HepG2 (cell line): Measurements from ENCODE around the gene IFNA8. TPM values are rescaled to one million over a fixed set of nuclear protein-coding genes. Genes with fewer than 3 reads are reported as not detected.

ENCODE experiments used
- ATAC-seq: fragments of 200-7000 bp; cut with Tn5 transposase; 3 replicates; pipeline ENCODE4 v1.9.1; 2020; ENCODE audit warnings: mild to moderate bottlenecking, moderate library complexity
- Bru-seq: library from RNA; stranded (reverse); fragments of 400-500 nt; gene quantifications from one replicate; lab custom pipeline; 2021; lab: Mats Ljungman, UMichigan
- BruChase-seq, 2 experiments: library from RNA; stranded (reverse); fragments of 400-500 nt; gene quantifications; one replicate each; lab custom pipeline; 2021; lab: Mats Ljungman, UMichigan
- BruUV-seq: library from RNA; stranded (reverse); fragments of 400-500 nt; replicated peaks from 2 replicates; lab custom pipeline; 2021; lab: Mats Ljungman, UMichigan
- CTCF ChIA-PET: fragments of 300-600 bp; formaldehyde crosslinking; extraction: SDS; loops from one replicate; lab custom pipeline; 2021; ENCODE audit warnings: low total read pairs, inconsistent platforms, low intra/inter-chr PET ratio; lab: Yijun Ruan, JAX
- POLR2A ChIA-PET: fragments of 350-600 bp; sonication (Branson Sonifier 250); formaldehyde crosslinking; loops from one replicate; lab custom pipeline; 2020; ENCODE audit warnings: antibody characterized with exemption, inconsistent platforms; lab: Yijun Ruan, JAX
- DNase-seq: peaks from one replicate; pipeline ENCODE4 v3.0.0-alpha.2; 2015; ENCODE audit warnings: low spot score
- FAIRE-seq: peaks from 3 replicates; lab custom pipeline; 2011; peaks lifted over from hg19 to GRCh38; lab: Jason Lieb, UNC
- H2AFZ ChIP-seq: one replicate; pipeline ENCODE4 v1.6.1; 2011; ENCODE audit warnings: low read length, inconsistent platforms
- H3K27ac ChIP-seq: fragments of 300-600 bp; 3 replicates; pipeline ENCODE4 v1.8.0; 2011; ENCODE audit warnings: mixed run types, mild to moderate bottlenecking, mixed read lengths, low read length, inconsistent platforms; ENCODE audit not compliant: insufficient read depth; ENCODE audit errors: extremely low read length
- H3K27me3 ChIP-seq, 2 experiments: fragments of 200-600 bp in 1 of 2; 2 replicates in 1 of 2; 3 replicates in 1 of 2; pipeline versions ENCODE4 v1.6.0 to v1.8.0; 2011; ENCODE audit warnings: low read length in 2 of 2, mild to moderate bottlenecking in 2 of 2, moderate library complexity in 2 of 2, inconsistent platforms in 1 of 2; ENCODE audit not compliant: insufficient read depth in 2 of 2, control insufficient read depth in 1 of 2
- H3K36me3 ChIP-seq, 2 experiments: fragments of 200-600 bp in 1 of 2; replicated peaks in 1 of 2; 2 replicates in 1 of 2; 3 replicates in 1 of 2; pipeline versions ENCODE4 v1.5.1 to v1.8.0; 2011; ENCODE audit warnings: low read length in 2 of 2, inconsistent platforms in 1 of 2; ENCODE audit not compliant: insufficient read depth in 2 of 2, control insufficient read depth in 1 of 2
- H3K4me1 ChIP-seq: 2 replicates; pipeline ENCODE4 v1.5.1; 2012; ENCODE audit warnings: low read length, inconsistent platforms; ENCODE audit not compliant: insufficient read depth
- H3K4me2 ChIP-seq: 2 replicates; pipeline ENCODE4 v1.6.0; 2011; ENCODE audit warnings: low read depth, low read length, inconsistent platforms
- H3K4me3 ChIP-seq, 3 experiments: fragments of 200-600 bp in 1 of 3; sonication (generic), shearing (Covaris generic) in 1 of 3; replicated peaks in 1 of 3; 2 replicates each; pipeline ENCODE4 v1.5.1; 2011 to 2016; ENCODE audit warnings: low read length in 3 of 3, inconsistent platforms in 2 of 3, low read depth in 2 of 3, mild to moderate bottlenecking in 2 of 3, control low read depth in 1 of 3, mixed read lengths in 1 of 3; ENCODE audit not compliant: insufficient read depth in 1 of 3
- H3K79me2 ChIP-seq: one replicate; pipeline ENCODE4 v1.6.1; 2011; ENCODE audit warnings: low read length, inconsistent platforms; ENCODE audit not compliant: insufficient read depth
- H3K9ac ChIP-seq: 2 replicates; pipeline ENCODE4 v1.6.0; 2011; ENCODE audit warnings: mild to moderate bottlenecking, low read depth, low read length, inconsistent platforms; ENCODE audit not compliant: insufficient read depth
- H3K9me3 ChIP-seq: 2 replicates; pipeline ENCODE4 v1.5.1; 2012; ENCODE audit warnings: mild to moderate bottlenecking, low read length
- H4K20me1 ChIP-seq: 2 replicates; pipeline ENCODE4 v1.6.0; 2011; ENCODE audit warnings: inconsistent platforms, mild to moderate bottlenecking, low read length, moderate library complexity; ENCODE audit not compliant: insufficient read depth
- GABPB1 ChIP-seq: IDR thresholded peaks from 2 replicates; pipeline ENCODE4 v1.6.1; 2016; ENCODE audit warnings: mild to moderate bottlenecking, missing genetic modification reagents, moderate library complexity, missing compliant biosample characterization
- HNRNPUL1 ChIP-seq: fragments of 200-400 bp; formaldehyde crosslinking; IDR thresholded peaks from 2 replicates; pipeline ENCODE4 v1.6.1; 2017; ENCODE audit warnings: low read depth, mild to moderate bottlenecking, low read length, moderate library complexity
- MBD4 ChIP-seq: IDR thresholded peaks from 2 replicates; pipeline ENCODE4 v1.6.1; 2012; ENCODE audit warnings: low read length, inconsistent platforms, borderline replicate concordance
- MZF1 ChIP-seq: sonication (generic); formaldehyde crosslinking; IDR thresholded peaks from 2 replicates; pipeline ENCODE4 v1.8.1; 2023; ENCODE audit warnings: mild to moderate bottlenecking, missing genetic modification reagents, borderline replicate concordance
- REXO4 ChIP-seq: sonication (generic); formaldehyde crosslinking; IDR thresholded peaks from 2 replicates; pipeline ENCODE4 v1.8.0; 2022; ENCODE audit warnings: missing genetic modification reagents, mild to moderate bottlenecking, borderline replicate concordance
- SNAI1 ChIP-seq: sonication (generic); formaldehyde crosslinking; IDR thresholded peaks from 2 replicates; pipeline ENCODE4 v1.5.0; 2020; ENCODE audit warnings: mild to moderate bottlenecking, missing genetic modification reagents, borderline replicate concordance
- THYN1 ChIP-seq: sonication (generic); formaldehyde crosslinking; IDR thresholded peaks from 2 replicates; pipeline ENCODE4 v1.8.1; 2023; ENCODE audit warnings: low read depth, mild to moderate bottlenecking, moderate library complexity, missing genetic modification reagents, borderline replicate concordance
- U2AF1 ChIP-seq: fragments of 200-400 bp; formaldehyde crosslinking; optimal IDR thresholded peaks from 2 replicates; pipeline ENCODE3; 2017; ENCODE audit warnings: mild to moderate bottlenecking, low read depth, low read length
- ZFP82 ChIP-seq: sonication (generic); formaldehyde crosslinking; IDR thresholded peaks from 2 replicates; pipeline ENCODE4 v1.5.1; 2020; ENCODE audit warnings: mild to moderate bottlenecking, missing genetic modification reagents, borderline replicate concordance
- ZNF253 ChIP-seq: sonication (generic); formaldehyde crosslinking; IDR thresholded peaks from 2 replicates; pipeline ENCODE4 v1.8.0; 2022; ENCODE audit warnings: mild to moderate bottlenecking, missing genetic modification reagents, borderline replicate concordance
- ZNF432 ChIP-seq: sonication (generic); formaldehyde crosslinking; IDR thresholded peaks from 2 replicates; pipeline ENCODE4 v1.5.0; 2020; ENCODE audit warnings: missing genetic modification reagents, mild to moderate bottlenecking, borderline replicate concordance
- ZNF788 ChIP-seq: sonication (generic); formaldehyde crosslinking; IDR thresholded peaks from 2 replicates; pipeline ENCODE4 v1.5.0; 2020; ENCODE audit warnings: mild to moderate bottlenecking, missing genetic modification reagents, borderline replicate concordance
- WGBS: methylation state at CpG from one replicate; pipeline ENCODE4 v1.1.6; 2017; ENCODE audit warnings: low lambda C conversion rate; 5-methylcytosine and 5-hydroxymethylcytosine counted together
- in situ Hi-C: cut with HindIII; loops from 2 replicates; pipeline ENCODE4 v1.10.0; 2017; ENCODE audit warnings: low pct_unique_long_range_greater_than_20kb; ENCODE audit not compliant: extremely low pct_ligation_motif_present
- intact Hi-C: fragments of 100-400 bp; cut with micrococcal nuclease; formaldehyde crosslinking; loops from one replicate; pipeline ENCODE4 v1.10.0; 2022; ENCODE audit not compliant: unreplicated experiment
- long read RNA-seq, 2 experiments: library from RNA in 1 of 2; library from polyadenylated mRNA in 1 of 2; stranded (forward) in 1 of 2; unstranded in 1 of 2; transcript quantifications; one replicate each; pipeline ENCODE4 v2.0.0, GENCODE V29; 2019 to 2022
- polyA minus RNA-seq, 3 experiments: library from RNA; depleted of rRNA, polyadenylated mRNA; stranded (reverse); fragments of >200 nt; gene quantifications; 2 replicates each; pipeline ENCODE4 v1.2.3, GENCODE V29; 2011; ENCODE audit warnings: low replicate concordance in 1 of 3
- polyA plus RNA-seq, 8 experiments: library from polyadenylated mRNA; depleted of rRNA in 3 of 8; stranded (reverse) in 7 of 8; unstranded in 1 of 8; fragments of >200 nt; fragmentation: Illumina TruSeq in 4 of 8; extraction: Trizol in 4 of 8; gene quantifications; 2 replicates each; pipeline versions ENCODE4 v1.2.1 to v1.2.3, GENCODE V29; 2011 to 2016; ENCODE audit warnings: low read depth in 4 of 8, missing spikeins in 1 of 8, mixed read lengths in 1 of 8; ENCODE audit not compliant: insufficient read depth in 1 of 8
- total RNA-seq, 5 experiments: library from RNA; depleted of rRNA; stranded (reverse); fragments of >200 nt; fragmentation: Illumina TruSeq; extraction: Trizol; gene quantifications; 2 replicates each; pipeline ENCODE4 v1.2.3, GENCODE V29; 2016; ENCODE audit warnings: low read depth in 1 of 5
- TF ChIP-seq, protein P1 (sequence below): sonication (generic); formaldehyde crosslinking; IDR thresholded peaks from 2 replicates; pipeline ENCODE4 v1.5.1; 2020; ENCODE audit warnings: mild to moderate bottlenecking, missing genetic modification reagents, borderline replicate concordance
- TF ChIP-seq, protein P2 (sequence below): IDR thresholded peaks from 2 replicates; pipeline ENCODE4 v1.6.1; 2018; ENCODE audit warnings: missing genetic modification reagents, mild to moderate bottlenecking, missing compliant biosample characterization

The IFNA8 gene
- not detected in 2 replicates for total RNA-seq (2016; rRNA removed; fragmentation: Illumina TruSeq; extraction: Trizol)
- total RNA-seq (2016; cell fraction: cytosol; rRNA removed; fragmentation: Illumina TruSeq; extraction: Trizol; ENCODE audit: low read depth), result not detected in 2 replicates
- total RNA-seq (2016; cell fraction: insoluble cytoplasmic fraction; rRNA removed; fragmentation: Illumina TruSeq; extraction: Trizol), result not detected in 2 replicates
- total RNA-seq (2016; cell fraction: membrane; rRNA removed; fragmentation: Illumina TruSeq; extraction: Trizol), result not detected in 2 replicates
- not detected in 2 replicates for total RNA-seq (2016; cell fraction: nucleus; rRNA removed; fragmentation: Illumina TruSeq; extraction: Trizol)
- not detected in 2 replicates for polyA plus RNA-seq (2011; rRNA removed)
- polyA plus RNA-seq (2011; cell fraction: cytosol; rRNA removed), result not detected in 2 replicates
- polyA plus RNA-seq (2011; cell fraction: nucleus; rRNA removed), result not detected in 2 replicates
- polyA plus RNA-seq (2012), result not detected in 2 replicates
- not detected in 2 replicates for polyA plus RNA-seq (2016; cell fraction: cytosol; fragmentation: Illumina TruSeq; extraction: Trizol; ENCODE audit: low read depth)
- not detected in 2 replicates for polyA plus RNA-seq (2016; cell fraction: insoluble cytoplasmic fraction; fragmentation: Illumina TruSeq; extraction: Trizol; ENCODE audit: low read depth)
- not detected in 2 replicates for polyA plus RNA-seq (2016; cell fraction: membrane; fragmentation: Illumina TruSeq; extraction: Trizol; ENCODE audit: low read depth)
- not detected in 2 replicates for polyA plus RNA-seq (2016; cell fraction: nucleus; fragmentation: Illumina TruSeq; extraction: Trizol; ENCODE audit: insufficient read depth, low read depth)
- polyA minus RNA-seq (2011; rRNA and poly(A)+ RNA removed; ENCODE audit: low replicate concordance), result not detected in 2 replicates
- not detected in 2 replicates for polyA minus RNA-seq (2011; cell fraction: cytosol; rRNA and poly(A)+ RNA removed)
- polyA minus RNA-seq (2011; cell fraction: nucleus; rRNA and poly(A)+ RNA removed), result not detected in 2 replicates
- not detected for Bru-seq, nascent RNA
- not detected for BruChase-seq, experiment 1, labeled RNA remaining after a 6-hour chase
- not detected for BruChase-seq, experiment 2, labeled RNA remaining after a 2-hour chase
- long read RNA-seq, experiment 1, result 0 reads
- long read RNA-seq, experiment 2, result 0 reads

DNA sequence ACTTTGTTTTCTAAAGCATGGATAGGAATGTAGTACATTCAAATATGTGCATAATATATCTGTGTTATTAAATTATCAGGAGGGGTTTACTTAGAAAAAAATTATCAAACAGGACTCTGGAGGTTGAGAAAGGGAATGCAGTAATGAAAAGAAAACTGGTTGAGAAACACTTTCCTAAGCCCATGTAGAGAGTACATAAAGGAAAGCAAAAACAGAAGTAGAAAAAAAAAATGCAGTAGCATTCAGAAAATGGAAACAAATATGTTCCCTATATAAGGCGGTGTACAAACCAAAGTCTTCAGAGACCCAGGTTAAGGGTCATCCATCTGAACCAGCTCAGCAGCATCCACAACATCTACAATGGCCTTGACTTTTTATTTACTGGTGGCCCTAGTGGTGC is at the start of gene IFNA8:
Gene IFNA8, plus strand, starts transcription at position 301 of the 400 bp plus-strand sequence. Its CDS starts 60 bp downstream, at position 361.
- in situ Hi-C loops, result no loop called here
- Histone ChIP-seq H3K9me3 (no peaks in the 10 kb centered on the region), H3K4me3 (no peak within 1 kb of the TSS), H4K20me1 (no peaks in the 10 kb centered on the region), H3K27ac (no peak within 1 kb of the TSS), H3K9ac (no peak within 1 kb of the TSS), H3K4me1 (no peaks in the 10 kb centered on the region), H3K27me3 (no peaks in the 10 kb centered on the region), H3K36me3 (no peaks in the 10 kb centered on the region), H3K4me2 (no peak within 1 kb of the TSS), H3K79me2 (no peaks in the 10 kb centered on the region), H2AFZ (no peak within 1 kb of the TSS)
- CTCF ChIA-PET, result no interaction called here
- no TSS peak for BruUV-seq
- POLR2A ChIA-PET, result no interaction called here
- ATAC-seq, result no peak
- WGBS, result 0% methylated on average over 1 of the region's 1 CpG
- FAIRE-seq, result no peak
- no peak for DNase-seq
- intact Hi-C loops, result no loop called here
- TF ChIP-seq SNAI1 (CRISPR knock-in tag) (no peak), ZNF253 (no peak), ZNF788 (no peak), REXO4 (no peak), MBD4 (no peak), MZF1 (CRISPR knock-in tag) (no peak), HNRNPUL1 (no peak), THYN1 (CRISPR knock-in tag) (no peak), ZFP82 (CRISPR knock-in tag) (no peak), GABPB1 (CRISPR knock-in tag) (no peak), ZNF432 (CRISPR knock-in tag) (no peak), U2AF1 (no peak)
- TF ChIP-seq, protein P1, sequence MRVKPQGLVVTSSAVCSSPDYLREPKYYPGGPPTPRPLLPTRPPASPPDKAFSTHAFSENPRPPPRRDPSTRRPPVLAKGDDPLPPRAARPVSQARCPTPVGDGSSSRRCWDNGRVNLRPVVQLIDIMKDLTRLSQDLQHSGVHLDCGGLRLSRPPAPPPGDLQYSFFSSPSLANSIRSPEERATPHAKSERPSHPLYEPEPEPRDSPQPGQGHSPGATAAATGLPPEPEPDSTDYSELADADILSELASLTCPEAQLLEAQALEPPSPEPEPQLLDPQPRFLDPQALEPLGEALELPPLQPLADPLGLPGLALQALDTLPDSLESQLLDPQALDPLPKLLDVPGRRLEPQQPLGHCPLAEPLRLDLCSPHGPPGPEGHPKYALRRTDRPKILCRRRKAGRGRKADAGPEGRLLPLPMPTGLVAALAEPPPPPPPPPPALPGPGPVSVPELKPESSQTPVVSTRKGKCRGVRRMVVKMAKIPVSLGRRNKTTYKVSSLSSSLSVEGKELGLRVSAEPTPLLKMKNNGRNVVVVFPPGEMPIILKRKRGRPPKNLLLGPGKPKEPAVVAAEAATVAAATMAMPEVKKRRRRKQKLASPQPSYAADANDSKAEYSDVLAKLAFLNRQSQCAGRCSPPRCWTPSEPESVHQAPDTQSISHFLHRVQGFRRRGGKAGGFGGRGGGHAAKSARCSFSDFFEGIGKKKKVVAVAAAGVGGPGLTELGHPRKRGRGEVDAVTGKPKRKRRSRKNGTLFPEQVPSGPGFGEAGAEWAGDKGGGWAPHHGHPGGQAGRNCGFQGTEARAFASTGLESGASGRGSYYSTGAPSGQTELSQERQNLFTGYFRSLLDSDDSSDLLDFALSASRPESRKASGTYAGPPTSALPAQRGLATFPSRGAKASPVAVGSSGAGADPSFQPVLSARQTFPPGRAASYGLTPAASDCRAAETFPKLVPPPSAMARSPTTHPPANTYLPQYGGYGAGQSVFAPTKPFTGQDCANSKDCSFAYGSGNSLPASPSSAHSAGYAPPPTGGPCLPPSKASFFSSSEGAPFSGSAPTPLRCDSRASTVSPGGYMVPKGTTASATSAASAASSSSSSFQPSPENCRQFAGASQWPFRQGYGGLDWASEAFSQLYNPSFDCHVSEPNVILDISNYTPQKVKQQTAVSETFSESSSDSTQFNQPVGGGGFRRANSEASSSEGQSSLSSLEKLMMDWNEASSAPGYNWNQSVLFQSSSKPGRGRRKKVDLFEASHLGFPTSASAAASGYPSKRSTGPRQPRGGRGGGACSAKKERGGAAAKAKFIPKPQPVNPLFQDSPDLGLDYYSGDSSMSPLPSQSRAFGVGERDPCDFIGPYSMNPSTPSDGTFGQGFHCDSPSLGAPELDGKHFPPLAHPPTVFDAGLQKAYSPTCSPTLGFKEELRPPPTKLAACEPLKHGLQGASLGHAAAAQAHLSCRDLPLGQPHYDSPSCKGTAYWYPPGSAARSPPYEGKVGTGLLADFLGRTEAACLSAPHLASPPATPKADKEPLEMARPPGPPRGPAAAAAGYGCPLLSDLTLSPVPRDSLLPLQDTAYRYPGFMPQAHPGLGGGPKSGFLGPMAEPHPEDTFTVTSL, result no peak
- TF ChIP-seq, protein P2, sequence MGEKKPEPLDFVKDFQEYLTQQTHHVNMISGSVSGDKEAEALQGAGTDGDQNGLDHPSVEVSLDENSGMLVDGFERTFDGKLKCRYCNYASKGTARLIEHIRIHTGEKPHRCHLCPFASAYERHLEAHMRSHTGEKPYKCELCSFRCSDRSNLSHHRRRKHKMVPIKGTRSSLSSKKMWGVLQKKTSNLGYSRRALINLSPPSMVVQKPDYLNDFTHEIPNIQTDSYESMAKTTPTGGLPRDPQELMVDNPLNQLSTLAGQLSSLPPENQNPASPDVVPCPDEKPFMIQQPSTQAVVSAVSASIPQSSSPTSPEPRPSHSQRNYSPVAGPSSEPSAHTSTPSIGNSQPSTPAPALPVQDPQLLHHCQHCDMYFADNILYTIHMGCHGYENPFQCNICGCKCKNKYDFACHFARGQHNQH, result no peak
